Stimulated activated CD4-positive, alpha-beta T cell treated with anti-CD3 and anti-CD28 coated beads, Interleukin-2, amount 100 ng/mL, for 4 hours (primary cell): ENCODE measurements around the gene NDUFB11.

Experiments used
- DNase-seq: peaks from one replicate; pipeline ENCODE4 v3.0.0-alpha.2; 2020; ENCODE audit warnings: low read depth

The NDUFB11 gene

DNA sequence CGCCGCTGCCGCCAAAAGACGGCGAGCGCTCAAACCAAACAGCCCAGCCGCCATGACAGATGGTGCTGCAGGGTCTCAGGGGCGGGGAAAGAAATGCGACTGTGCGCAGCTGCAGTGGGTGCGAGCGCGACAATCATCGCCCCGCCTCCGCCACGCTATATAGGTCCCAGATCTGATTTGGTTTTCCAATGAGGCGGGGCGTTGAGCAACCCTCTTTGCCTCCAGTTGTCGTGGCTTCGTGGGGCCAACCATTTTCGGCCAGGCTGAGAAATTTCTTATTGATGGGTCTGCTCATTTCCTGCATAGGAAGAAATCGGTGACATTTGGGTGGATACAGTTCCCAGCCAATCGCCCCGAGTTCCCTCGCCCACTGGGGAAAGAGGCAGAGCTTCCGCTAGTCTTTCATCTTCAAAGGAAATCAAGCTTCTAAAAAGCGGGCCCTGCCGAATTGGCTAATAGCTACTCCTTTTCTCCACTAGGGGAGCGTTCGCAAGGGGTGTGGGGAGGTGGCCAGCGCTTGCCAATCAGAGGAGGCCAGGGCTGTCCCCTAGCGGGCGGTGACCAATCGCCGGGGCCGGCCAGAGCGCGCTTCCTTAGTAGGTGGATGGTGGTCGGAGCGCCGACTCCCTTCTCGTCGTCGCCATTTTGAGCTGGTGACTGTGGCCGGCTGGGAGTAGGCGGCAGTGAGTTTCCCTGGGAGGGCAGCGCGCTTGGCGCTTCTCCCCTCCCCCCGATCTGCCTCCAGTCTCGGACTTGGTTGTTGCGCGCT lies at the start of gene NDUFB11, which contains the start of gene RBM10:
TSS of gene NDUFB11 (minus strand) at position 77 of the 769 bp plus-strand sequence. CDS start at position 54, 23 bp downstream.
TSS of gene RBM10 (plus strand) at position 596 of the 769 bp plus-strand sequence. CDS start 2,261 bp downstream, outside the sequence.
- DNase-seq = peak; percentile 78

DNA sequence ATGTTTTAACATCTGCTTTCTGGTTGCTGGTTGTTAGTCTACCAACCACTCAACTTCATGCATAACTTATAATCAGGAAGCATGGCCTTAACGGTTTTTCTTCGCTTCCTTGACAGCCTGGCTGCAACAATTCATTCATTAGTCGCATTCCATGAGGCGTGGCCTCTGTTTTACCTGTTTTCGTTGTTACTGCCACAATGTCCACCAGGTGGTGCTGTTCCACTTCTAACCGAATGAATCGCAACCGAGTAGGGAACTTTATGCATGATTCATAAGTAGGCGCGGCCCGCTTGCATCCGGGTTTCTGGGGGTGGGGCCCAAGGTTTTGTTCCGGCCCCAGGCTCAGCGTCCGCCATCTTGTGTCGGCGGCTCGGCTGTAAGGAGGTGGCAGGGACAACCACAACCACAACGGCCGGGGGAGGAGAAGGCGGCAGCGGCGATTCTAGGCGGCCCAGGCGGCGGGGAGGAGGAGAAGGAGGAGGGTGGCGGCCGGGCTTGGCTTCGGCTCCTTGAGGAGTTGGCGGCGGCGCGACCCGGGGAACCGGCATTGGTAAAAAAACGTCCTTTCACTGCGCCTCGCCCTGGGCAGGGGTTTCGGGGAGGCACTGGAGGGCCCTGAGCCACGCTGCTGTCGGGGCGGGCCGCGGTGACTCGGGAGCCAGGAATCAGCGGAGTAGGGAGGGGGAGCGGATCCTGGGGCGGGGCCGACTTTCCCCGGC lies 49.1 kb upstream of the NDUFB11 start, which contains the start of gene UBA1:
TSS of gene UBA1 (plus strand) at position 355 of the 719 bp plus-strand sequence. CDS start 4,974 bp downstream, outside the sequence.
- peak; percentile 86 for DNase-seq

DNA sequence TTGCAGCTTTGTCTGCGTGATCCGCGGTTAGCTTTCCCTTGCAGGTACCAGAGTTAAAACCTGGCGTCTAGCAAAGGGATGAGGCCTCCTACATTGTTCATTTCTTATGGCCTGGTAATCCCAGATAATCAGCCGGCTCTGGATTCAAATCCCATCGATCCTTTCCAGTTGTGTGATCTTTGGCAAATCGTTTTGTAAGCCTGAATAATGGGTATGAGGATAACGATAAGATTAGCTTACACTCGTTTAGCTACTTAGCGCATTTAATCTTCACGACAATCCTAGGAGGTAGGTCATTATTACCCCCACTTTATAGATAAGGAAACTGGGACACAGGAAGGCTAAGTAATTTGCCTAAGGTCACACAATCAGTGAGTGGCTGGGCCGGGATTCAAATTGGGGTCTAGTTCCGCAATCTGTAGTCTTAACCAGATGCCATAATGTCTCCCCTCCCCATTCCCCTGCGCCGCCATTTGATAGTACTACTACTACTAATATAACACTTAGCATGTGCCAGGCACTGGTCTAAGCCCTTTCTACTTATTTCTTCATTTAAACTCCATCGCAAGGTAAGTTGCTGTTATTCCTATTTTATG lies 47.4 kb upstream of the NDUFB11 start:
- no peak for DNase-seq

DNA sequence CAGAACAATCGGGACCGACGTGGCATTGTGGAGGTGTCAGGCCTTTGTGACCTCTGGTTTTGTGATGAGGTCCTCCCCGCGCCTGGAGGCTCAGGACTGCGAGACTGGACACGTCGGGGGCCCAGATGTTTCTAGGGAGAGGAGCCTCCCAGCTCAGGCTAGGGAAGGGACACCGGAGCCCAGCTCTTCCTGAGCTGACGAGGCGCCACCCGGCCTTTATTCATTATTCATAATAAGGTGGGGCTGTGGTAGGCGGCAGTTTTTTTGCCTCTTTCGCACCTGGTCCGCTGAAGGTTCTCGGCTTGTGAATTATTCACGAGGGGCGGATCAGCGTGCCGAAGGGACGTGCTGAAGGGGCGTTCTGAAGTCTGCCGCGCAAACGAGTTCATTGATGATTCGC lies 46.8 kb upstream of the NDUFB11 start:
- DNase-seq = peak; percentile 37

DNA sequence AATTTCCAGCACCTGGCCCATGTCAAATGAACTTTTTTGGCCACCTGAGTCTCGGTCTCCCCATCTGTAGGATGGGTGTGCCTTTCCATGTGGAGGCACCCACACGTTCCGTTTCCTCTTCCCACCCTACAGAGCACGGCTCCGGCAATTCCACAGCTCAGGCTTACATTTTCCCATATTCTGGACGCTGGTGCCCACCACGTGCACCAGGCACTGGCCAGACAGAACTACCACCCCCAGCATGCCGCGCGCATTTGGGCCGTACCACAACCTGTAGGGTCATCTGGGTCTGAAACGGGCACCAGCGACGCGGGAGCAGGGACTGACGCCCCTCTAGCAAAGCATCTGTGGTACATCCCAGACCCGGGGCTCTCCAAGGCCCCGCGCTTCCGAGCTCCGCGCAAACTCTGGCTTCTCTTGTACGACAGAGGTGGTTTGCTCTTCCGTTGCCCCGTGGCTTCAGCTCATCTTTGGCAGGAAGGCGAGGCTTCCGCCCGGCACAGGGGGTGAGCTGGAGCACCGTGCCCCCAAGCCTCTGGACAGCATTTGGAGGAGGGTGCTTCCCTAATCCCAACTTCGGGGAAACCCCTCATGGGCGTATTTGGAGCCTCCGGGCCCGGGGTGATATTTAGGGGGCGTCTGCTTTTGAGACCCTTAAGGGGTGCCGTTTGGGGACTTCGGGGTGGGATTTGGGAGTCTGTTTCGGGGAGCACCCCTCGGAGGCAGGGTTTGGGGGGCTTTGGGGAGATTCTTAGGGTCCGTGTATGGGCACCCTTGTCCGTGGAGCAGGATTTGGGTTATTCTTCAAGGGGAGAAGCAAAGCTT lies 46.2 kb upstream of the NDUFB11 start:
- DNase-seq = peak; percentile 72

DNA sequence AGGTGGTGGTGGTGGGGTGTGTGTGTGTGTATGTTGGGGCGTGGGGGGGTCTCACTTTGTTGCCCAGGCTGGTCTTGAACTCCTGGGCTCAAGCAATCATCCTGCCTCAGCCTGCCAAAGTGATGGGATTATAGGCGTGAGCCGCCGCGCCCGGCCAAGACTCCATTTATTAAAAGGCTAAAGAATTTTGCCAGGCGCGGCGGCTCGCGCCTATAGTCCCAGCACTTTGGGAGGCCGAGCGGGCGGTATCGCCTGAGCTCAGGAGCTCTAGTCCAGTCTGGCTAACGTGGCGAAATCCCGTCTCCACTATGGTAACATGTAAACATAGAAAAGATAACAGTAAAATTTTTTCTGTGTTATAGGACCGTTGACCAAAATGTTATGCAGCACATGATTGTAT lies 45.4 kb upstream of the NDUFB11 start:
- no peak for DNase-seq

DNA sequence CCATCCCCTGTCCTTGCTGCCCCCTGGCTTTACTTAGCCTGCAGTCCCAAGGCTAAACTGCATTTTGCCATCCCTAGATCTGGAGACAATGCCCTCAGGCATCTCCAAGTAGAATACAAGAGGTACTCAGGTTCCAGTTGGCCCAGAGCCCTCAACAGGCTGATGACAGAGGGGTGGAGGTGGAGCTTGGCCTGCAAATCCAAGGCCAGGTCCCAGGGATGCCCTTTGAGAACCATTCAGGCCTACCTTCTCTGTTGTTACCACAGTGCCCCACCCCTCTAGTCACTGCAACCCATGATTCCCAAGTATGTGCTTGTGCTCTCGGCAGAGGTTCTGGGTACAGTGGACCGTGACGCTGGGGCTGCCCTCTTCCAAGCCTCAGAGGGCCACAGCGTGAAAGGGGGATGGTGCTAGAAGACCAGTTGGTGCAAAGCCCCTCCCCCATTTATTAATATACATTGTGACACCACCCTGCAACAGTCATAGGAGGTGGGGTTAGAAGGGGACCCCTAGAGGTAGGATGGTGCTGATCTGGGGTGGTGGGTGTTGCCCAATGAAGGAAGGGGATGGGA lies 42.7 kb upstream of the NDUFB11 start:
- DNase-seq = no peak

DNA sequence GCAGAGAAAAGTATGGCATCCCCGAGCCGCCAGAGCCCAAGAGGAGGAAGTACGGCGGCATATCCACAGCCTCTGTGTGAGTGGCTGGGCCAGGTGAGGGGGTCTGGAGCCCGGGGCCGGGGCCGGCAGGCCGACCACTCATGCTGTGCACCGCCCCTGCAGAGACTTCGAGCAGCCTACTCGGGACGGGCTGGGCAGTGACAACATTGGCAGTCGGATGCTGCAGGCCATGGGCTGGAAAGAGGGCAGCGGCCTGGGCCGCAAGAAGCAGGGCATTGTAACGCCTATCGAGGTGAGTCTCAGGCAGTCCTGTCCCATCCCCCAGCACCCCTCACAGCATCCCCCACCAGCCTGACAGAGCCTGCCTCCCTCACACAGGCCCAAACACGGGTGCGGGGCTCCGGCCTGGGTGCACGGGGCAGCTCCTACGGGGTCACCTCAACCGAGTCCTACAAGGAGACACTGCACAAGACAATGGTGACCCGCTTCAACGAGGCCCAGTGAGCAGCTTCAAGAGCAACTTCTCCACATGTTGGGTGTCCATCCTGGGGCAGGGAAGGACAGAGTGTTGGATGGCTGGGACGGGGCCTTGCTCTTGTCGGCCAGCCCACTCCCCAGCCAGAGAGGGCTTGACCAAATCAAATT lies 41.7 kb upstream of the NDUFB11 start:
- DNase-seq = no peak

DNA sequence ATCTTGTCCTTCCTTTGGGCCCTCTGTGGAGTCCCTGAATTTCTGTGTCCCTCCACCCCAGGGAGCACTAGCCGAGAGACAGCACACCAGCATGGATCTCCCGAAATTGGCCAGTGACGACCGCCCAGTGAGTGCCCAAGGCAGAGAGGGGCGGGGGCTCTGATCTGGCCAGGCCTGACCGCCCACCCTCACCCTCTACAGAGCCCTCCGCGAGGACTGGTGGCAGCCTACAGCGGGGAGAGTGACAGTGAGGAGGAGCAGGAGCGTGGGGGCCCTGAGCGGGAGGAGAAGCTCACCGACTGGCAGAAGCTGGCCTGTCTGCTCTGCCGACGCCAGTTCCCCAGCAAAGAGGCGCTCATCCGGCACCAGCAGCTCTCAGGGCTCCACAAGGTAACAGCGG lies 40.7 kb upstream of the NDUFB11 start:
- no peak for DNase-seq

DNA sequence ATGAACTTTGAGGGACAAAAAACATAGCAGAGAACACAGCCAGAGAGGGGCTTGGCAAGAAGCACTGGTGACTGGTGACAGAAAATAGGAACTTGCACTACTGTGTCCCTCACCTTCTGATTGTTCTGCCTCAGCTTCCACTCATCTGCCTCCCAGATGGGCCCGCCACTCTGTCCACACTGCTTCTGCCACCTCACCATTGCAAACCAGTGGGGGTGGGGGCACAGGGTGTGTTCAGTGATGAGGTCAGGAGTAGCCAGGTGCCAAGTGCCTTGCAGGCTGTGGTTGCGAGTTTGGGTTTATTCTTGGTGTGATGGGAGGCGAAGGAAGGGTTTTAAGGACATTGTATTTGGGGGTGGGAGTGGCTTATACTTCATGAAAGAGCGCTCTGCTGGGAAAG lies 40.0 kb upstream of the NDUFB11 start:
- DNase-seq = no peak

DNA sequence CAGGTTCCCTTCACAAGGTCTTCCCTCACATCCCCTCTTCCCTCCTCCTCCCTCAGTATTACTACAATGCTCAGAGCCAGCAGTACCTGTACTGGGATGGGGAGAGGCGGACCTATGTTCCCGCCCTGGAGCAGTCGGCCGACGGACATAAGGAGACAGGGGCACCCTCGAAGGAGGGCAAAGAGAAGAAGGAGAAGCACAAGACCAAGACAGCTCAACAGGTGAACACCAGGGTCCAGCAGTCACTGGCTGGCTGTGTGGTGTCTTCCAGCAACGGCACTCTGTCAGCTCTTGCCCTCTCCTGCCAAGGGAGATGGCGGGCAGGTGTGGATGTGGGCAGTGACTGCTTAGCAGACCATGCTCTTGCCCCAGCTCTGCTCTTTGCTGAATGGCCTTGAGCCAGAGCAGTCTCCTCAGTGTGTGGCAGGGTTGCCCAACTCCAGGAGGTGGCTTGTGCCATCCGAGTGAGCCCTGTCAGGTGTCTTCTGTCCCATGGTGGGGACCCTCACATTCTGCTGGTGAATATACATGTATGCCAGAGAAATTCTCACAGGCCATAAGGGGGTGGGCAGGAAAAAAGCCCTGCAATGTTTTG lies 37.7 kb upstream of the NDUFB11 start:
- no peak for DNase-seq

DNA sequence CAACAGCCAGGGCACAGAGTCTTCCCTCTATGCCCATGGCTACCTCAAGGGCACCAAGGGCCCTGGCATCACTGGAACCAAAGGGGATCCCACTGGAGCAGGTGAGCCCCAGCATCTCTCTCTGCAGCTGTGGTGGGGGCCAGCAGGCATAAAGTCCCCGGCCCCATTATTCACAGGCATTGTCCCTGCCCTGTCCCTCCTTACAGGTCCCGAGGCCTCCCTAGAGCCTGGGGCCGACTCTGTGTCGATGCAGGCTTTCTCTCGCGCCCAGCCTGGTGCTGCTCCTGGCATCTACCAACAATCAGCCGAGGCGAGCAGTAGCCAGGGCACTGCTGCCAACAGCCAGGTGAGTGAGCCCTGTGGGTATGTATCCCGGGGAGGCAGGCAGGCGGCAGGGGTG lies 36.8 kb upstream of the NDUFB11 start:
- no peak for DNase-seq

DNA sequence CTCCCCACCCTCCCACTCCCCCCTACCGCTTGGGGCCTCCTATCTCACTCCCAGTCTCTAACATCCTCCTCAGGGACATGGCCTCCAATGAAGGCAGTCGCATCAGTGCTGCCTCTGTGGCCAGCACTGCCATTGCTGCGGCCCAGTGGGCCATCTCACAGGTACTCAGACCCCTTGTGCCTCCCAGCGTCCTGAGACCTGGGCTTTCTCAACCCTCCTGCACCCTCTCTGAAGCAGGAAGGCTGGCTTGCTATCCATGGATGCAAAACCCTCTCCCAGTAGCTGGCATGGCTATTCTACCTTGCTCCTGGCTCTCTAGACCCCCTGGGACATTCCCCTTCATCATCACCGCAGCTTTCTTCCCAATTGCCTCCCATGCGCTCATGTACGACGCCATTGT lies 35.8 kb upstream of the NDUFB11 start:
- DNase-seq = no peak

DNA sequence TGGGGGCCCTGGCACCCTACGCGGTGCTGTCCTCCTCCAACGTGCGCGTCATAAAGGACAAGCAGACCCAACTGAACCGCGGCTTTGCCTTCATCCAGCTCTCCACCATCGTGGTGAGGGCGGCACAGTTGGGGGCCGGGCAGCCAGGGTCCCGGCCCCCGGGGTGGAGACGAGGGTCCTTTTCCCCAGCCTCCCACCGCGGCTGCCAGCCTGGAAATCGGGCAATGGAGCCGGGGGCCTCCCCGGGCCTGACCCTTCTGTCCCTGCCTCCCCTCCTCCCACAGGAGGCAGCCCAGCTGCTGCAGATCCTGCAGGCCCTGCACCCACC lies 35.4 kb upstream of the NDUFB11 start:
- DNase-seq = no peak

DNA sequence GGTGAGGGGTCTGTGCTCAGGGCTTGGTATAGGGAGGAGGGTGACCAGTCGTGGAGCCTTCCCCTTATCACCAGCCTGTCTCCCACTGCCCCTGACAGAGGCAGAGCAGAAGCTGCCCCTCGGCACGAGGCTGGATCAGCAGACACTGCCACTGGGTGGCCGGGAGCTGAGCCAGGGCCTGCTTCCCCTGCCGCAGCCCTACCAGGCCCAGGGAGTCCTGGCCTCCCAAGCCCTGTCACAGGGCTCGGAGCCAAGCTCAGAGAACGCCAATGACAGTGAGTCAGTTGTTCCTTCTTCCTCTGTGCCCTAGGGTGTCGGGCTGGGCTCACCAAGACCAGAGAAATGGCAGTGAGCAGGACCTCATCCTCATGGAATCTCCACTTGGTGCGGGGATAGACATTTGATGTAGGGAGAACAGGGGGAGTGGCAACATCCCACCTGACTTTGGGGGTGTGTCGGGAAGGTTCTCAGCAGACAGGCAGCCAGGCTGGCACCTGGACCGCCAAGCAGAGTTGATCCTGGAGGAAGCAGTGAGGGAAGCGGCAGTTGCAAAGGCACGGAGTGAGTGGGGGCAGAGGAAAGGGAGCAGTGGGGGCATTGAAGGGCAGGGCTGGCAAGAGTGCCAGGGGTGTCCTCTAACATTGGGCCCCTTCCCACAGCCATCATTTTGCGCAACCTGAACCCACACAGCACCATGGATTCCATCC lies 34.9 kb upstream of the NDUFB11 start:
- no peak for DNase-seq

DNA sequence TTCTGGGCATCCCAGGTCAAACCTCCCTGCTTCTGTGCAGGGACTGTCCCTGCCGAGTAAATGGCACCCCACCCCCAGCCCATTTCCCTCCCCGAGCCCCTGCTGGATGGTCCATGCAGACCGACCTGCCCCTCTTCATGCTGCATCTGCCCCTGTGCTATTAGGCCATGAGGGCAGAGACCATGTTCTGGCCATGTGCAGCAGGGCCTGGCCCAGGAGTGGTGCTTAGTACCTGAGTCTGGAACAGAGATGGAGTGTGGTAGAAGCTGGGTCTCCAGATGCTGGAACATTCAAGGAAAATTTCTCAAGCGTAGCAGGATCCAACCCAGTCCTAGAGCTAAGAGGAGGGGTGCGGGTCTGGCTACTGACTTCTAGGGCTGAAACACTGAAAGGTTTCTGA lies 33.8 kb upstream of the NDUFB11 start:
- DNase-seq = no peak

DNA sequence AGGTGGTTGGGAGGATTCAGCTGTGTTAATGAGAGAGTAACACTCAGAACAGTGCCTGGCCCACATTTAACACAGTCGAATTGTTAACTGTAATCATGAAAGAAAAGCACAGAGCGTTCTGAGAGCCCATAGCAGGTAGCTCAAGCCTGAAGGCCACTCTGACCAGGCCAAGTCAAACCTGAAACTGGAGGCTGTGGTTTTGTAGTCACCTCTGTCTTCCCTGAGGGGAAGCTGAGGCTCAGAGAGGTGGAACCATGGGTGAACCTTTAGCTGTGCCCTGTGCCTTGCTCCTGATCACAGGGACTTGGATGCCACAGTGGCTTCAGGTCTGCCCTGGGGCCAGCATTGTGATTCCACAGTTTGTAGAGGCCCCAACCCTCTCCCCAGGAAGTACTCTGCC lies 32.6 kb upstream of the NDUFB11 start:
- no peak for DNase-seq

DNA sequence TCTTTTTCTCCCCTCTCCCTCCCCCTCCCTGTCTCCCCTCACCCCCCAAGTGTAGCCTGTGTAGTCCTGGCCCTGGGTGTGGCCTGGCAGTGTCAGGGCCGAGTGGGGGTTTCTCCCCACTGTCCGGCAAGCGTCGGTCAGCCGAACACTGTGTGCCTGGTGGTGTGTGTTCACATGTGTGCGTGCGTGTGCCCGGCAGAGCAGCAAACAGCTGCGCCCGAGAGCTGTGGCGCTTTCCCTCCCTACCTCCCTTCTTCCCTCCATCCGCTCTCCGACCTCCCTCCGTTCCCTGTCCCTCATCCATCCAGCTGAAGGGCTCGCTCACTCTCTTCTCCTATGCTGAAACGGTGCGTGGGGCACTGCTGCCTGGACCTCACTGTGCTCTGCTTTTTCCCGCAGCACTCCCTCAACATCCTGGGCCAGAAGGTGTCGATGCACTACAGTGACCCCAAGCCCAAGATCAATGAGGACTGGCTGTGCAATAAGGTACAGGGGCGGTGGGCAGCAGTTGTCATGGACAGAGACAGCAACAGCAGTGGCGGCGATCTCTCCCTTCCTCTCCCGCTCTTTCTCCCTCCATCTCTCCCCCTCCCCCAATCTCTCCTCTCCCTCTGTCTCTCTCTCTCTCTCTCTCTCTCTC lies 31.7 kb upstream of the NDUFB11 start:
- no peak for DNase-seq

DNA sequence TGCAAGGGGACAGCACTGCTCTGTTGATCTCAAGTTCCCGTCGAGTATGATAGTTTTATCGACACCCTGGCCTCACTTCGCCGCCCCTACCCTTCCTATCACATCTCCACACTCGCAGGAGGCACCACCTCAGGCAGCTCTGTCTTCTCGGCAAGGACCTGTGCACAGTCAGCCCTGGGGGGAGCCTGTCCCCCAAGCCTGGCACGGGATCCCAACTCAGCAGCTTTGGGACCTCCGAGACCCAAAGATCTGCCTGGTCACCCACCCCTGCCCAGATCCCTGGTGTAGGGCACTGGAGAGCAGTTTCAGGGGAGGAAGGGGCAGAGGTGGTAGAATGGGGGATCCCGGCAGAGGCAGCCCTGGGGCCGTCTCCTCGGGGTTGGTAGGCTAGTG lies 31.1 kb upstream of the NDUFB11 start:
- DNase-seq = no peak
